Suprapubic skin (tissue), 4 donors: ENCODE results near the gene CLSTN2. TPM values are rescaled to one million over a fixed set of nuclear protein-coding genes. Genes with fewer than 3 reads are reported as not detected.

Source experiments
- DNase-seq, 2 donors: peaks; one replicate each; pipeline ENCODE4 v3.0.0-alpha.2; 2019; ENCODE audit warnings: low spot score in 2 of 2
- H3K27ac ChIP-seq: fragments of 200-600 bp; sonication (generic); one replicate; pipeline ENCODE4 v1.5.1; 2019
- H3K27me3 ChIP-seq: fragments of 200-600 bp; sonication (generic); one replicate; pipeline ENCODE4 v1.5.1; 2019
- H3K36me3 ChIP-seq: fragments of 200-600 bp; sonication (generic); one replicate; pipeline ENCODE4 v1.5.1; 2019
- H3K4me1 ChIP-seq: fragments of 200-600 bp; sonication (generic); one replicate; pipeline ENCODE4 v1.5.1; 2019
- H3K4me3 ChIP-seq: fragments of 200-600 bp; sonication (generic); one replicate; pipeline ENCODE4 v1.5.1; 2019; ENCODE audit warnings: mild to moderate bottlenecking
- H3K9me3 ChIP-seq: fragments of 200-600 bp; sonication (generic); one replicate; pipeline ENCODE4 v1.5.1; 2019
- EP300 ChIP-seq: sonication (generic); formaldehyde crosslinking; IDR thresholded peaks from one replicate; pipeline ENCODE4 v1.6.1; 2017; ENCODE audit warnings: antibody characterized with exemption
- POLR2A ChIP-seq, 2 donors: fragments of 450-650 bp; IDR thresholded peaks; one replicate each; pipeline ENCODE4 v1.6.1; 2017; ENCODE audit warnings: antibody characterized with exemption in 2 of 2, mild to moderate bottlenecking in 2 of 2, moderate library complexity in 2 of 2
- POLR2AphosphoS5 ChIP-seq, 3 donors: sonication (generic); formaldehyde crosslinking; IDR thresholded peaks; one replicate each; pipeline ENCODE4 v1.6.1; 2017; ENCODE audit warnings: antibody characterized with exemption in 3 of 3
- WGBS: methylation state at CpG from one replicate; pipeline ENCODE4 v1.1.5; 2018; 5-methylcytosine and 5-hydroxymethylcytosine counted together
- total RNA-seq, 4 donors: library from RNA; depleted of rRNA; stranded (reverse); fragments of >200 nt; gene quantifications; one replicate each; pipeline ENCODE4 v1.1.0, GENCODE V29; 2016
- TF ChIP-seq, protein P1 (sequence below), 2 donors: fragments of 200-600 bp in 1 of 2; fragments of 450-650 bp in 1 of 2; sonication (generic) in 1 of 2; IDR thresholded peaks; one replicate each; pipeline ENCODE4 v1.5.1; 2016 to 2019; ENCODE audit warnings: antibody characterized with exemption in 2 of 2, mild to moderate bottlenecking in 1 of 2, moderate library complexity in 1 of 2

CLSTN2 gene
- total RNA-seq, 4 donors from 2014 or later: 4.3 to 14.1 (median 7.4) TPM

GRCh38 chr3:140186421-140186920 lies 251.5 kb downstream of the CLSTN2 start:
- Histone ChIP-seq H3K4me3 (no peak overlapping the region), H3K27ac (no peak overlapping the region), H3K36me3 (no peaks in the 10 kb centered on the region), H3K4me1 (peaks cover 9% of the 10 kb centered on the region), H3K27me3 (no peaks in the 10 kb centered on the region), H3K9me3 (no peaks in the 10 kb centered on the region)
- DNase-seq: no peak
- TF ChIP-seq POLR2A (IDR thresholded peaks at IDR 0.05) (no peak), POLR2AphosphoS5 (IDR thresholded peaks at IDR 0.05) (no peak), EP300 (no peak)
- TF ChIP-seq, protein P1, sequence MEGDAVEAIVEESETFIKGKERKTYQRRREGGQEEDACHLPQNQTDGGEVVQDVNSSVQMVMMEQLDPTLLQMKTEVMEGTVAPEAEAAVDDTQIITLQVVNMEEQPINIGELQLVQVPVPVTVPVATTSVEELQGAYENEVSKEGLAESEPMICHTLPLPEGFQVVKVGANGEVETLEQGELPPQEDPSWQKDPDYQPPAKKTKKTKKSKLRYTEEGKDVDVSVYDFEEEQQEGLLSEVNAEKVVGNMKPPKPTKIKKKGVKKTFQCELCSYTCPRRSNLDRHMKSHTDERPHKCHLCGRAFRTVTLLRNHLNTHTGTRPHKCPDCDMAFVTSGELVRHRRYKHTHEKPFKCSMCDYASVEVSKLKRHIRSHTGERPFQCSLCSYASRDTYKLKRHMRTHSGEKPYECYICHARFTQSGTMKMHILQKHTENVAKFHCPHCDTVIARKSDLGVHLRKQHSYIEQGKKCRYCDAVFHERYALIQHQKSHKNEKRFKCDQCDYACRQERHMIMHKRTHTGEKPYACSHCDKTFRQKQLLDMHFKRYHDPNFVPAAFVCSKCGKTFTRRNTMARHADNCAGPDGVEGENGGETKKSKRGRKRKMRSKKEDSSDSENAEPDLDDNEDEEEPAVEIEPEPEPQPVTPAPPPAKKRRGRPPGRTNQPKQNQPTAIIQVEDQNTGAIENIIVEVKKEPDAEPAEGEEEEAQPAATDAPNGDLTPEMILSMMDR (IDR thresholded peaks at IDR 0.05): no peak

GRCh38 chr3:140187028-140187427 lies 252.0 kb downstream of the CLSTN2 start:
- H3K4me1 ChIP-seq: peaks cover 9% of the 10 kb centered on the region
- H3K27ac ChIP-seq: no peak overlapping the region
- no peak for DNase-seq
- no peaks in the 10 kb centered on the region for H3K27me3 ChIP-seq
- no peaks in the 10 kb centered on the region for H3K9me3 ChIP-seq
- 91% methylated on average over 1 of the region's 1 CpG for WGBS
- H3K36me3 ChIP-seq: no peaks in the 10 kb centered on the region
- H3K4me3 ChIP-seq: no peak overlapping the region
- TF ChIP-seq, protein P1 (IDR thresholded peaks at IDR 0.05): no peak
- TF ChIP-seq POLR2AphosphoS5 (IDR thresholded peaks at IDR 0.05) (no peak), POLR2A (IDR thresholded peaks at IDR 0.05) (no peak), EP300 (no peak)

DNA sequence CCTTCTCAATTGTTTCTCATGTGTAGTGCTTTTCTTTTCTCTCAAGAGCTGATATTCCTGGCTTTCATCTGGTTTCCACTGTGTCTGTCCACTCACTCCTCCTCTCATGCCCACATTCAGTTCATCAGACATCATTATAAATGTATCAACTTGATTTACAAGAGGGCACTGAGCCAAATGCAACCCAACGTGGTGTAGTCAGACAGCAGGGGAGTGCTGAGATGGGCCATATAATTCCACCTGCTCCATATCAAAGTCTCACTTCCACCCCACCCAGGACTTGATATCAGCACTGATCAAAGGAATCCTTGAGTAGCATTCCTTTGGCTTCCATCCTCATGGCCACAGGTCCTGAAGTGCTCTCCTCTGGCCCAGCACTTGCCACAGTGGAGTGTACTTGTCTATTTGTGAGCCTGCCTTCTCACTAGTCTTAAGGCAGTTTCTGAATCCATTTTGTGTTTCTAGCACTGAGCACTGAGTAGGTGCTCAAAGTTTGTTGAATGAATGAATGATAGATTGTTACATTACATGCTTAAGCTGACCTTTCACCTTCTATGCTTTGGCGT lies 252.8 kb downstream of the CLSTN2 start:
- Histone ChIP-seq H3K4me1 (peaks cover 9% of the 10 kb centered on the region), H3K27me3 (no peaks in the 10 kb centered on the region), H3K9me3 (no peaks in the 10 kb centered on the region), H3K27ac (no peak overlapping the region), H3K36me3 (no peaks in the 10 kb centered on the region), H3K4me3 (no peak overlapping the region)
- TF ChIP-seq POLR2AphosphoS5 (IDR thresholded peaks at IDR 0.05) (no peak), EP300 (no peak), POLR2A (IDR thresholded peaks at IDR 0.05) (no peak)
- TF ChIP-seq, protein P1 (IDR thresholded peaks at IDR 0.05): no peak
- no peak for DNase-seq
- WGBS: 77% methylated on average over 2 of the region's 2 CpGs

DNA sequence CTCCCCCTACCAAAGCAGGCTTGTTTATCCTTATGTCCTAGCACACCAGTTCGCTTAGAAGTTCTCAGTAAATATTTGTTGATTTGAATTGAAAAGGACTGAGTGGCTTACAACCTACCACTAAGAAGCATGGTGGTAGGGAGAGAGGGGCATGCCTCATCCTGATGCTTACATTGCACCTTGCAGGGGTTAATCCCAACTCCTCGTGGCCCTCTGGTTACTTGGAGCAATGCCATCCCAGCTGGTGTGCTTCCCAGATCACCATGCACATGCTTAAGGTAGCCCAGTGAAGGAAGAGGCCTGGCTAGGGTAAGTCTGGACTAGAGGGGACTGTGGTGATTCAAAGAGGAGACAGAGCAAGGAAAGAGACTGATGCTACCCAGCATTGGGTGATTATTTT lies 253.3 kb downstream of the CLSTN2 start:
- Histone ChIP-seq H3K27ac (no peak overlapping the region), H3K9me3 (no peaks in the 10 kb centered on the region), H3K36me3 (no peaks in the 10 kb centered on the region), H3K27me3 (no peaks in the 10 kb centered on the region), H3K4me1 (peaks cover 9% of the 10 kb centered on the region), H3K4me3 (no peak overlapping the region)
- no peak for DNase-seq
- TF ChIP-seq EP300 (no peak), POLR2AphosphoS5 (IDR thresholded peaks at IDR 0.05) (no peak), POLR2A (IDR thresholded peaks at IDR 0.05) (no peak)
- TF ChIP-seq, protein P1 (IDR thresholded peaks at IDR 0.05): no peak
- 59% methylated on average over 2 of the region's 2 CpGs for WGBS

GRCh38 chr3:140189267-140189666 lies 254.3 kb downstream of the CLSTN2 start:
- no peaks in the 10 kb centered on the region for H3K36me3 ChIP-seq
- H3K4me3 ChIP-seq: no peak overlapping the region
- H3K27me3 ChIP-seq: no peaks in the 10 kb centered on the region
- no peaks in the 10 kb centered on the region for H3K9me3 ChIP-seq
- peaks cover 9% of the 10 kb centered on the region for H3K4me1 ChIP-seq
- 93% methylated on average over 3 of the region's 3 CpGs for WGBS
- H3K27ac ChIP-seq: no peak overlapping the region
- TF ChIP-seq POLR2AphosphoS5 (IDR thresholded peaks at IDR 0.05) (no peak), EP300 (no peak), POLR2A (IDR thresholded peaks at IDR 0.05) (no peak)
- TF ChIP-seq, protein P1 (IDR thresholded peaks at IDR 0.05): no peak
- no peak for DNase-seq
